GM23338 (cell line): Measurements from ENCODE around the gene LPO.

ENCODE experiments used
- CTCF ChIP-seq, 2 experiments: fragments of 200-600 bp in 1 of 2; sonication (generic) in 1 of 2; conservative IDR thresholded peaks; 2 replicates each; pipeline versions ENCODE4 v1.5.1 to v1.6.1; 2016 to 2017; ENCODE audit warnings: antibody characterized with exemption in 2 of 2, low read depth in 2 of 2, mild to moderate bottlenecking in 2 of 2, moderate library complexity in 1 of 2
- ETS1 ChIP-seq: IDR thresholded peaks from 2 replicates; pipeline ENCODE4 v1.6.1; 2016; ENCODE audit warnings: antibody characterized with exemption
- EZH2 ChIP-seq: fragments of 200-600 bp; sonication (generic); IDR thresholded peaks from one replicate; pipeline ENCODE4 v1.8.0; 2017; ENCODE audit warnings: antibody characterized with exemption, mild to moderate bottlenecking, low read depth; ENCODE audit not compliant: unreplicated experiment
- POLR2AphosphoS5 ChIP-seq: IDR thresholded peaks from 2 replicates; pipeline ENCODE4 v1.6.1; 2016; ENCODE audit warnings: antibody characterized with exemption, low read depth

GRCh38 chr17:58272367-58273280 lies 34.2 kb downstream of the LPO start:
- TF ChIP-seq CTCF (conservative IDR thresholded peaks at IDR 0.05; ENCODE audit: low read depth in 2 of 2) (no peak), POLR2AphosphoS5 (no peak), ETS1 (no peak), EZH2 (no peak)
